Stimulated activated CD8-positive, alpha-beta memory T cell treated with anti-CD3 and anti-CD28 coated beads, Interleukin-4, amount 100 ng/mL, for 48 hours (primary cell): ENCODE measurements around the gene PDIA5.
"Not testable (repeated sequence)": the region's sequence is repeated elsewhere in the genome, so short reads cannot be mapped to it uniquely, and the experiment has no call there.

Experiments used
- DNase-seq: peaks from one replicate; pipeline ENCODE4 v3.0.0-alpha.2; 2020

The PDIA5 gene

DNA sequence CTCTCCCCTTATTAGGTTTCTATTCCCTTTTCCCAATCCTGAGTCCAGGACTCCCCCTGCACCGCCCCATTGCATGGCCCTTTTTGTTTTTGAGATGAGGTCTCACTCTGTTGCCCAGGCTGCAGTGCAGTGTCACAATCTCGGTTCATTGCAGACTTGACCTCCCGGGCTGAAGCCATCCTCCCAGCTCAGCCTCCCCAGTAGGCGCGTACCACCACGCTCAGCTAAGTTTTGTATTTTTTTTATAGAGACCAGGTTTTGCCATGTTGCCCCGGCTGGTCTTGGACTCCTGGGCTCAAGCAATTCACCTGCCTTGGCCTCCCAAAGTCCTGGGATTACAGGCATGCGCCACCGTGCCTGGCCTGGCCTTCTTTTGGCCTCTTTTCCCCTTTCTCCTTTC is 29.3 kb downstream of the PDIA5 start:
- DNase-seq = no peak

DNA sequence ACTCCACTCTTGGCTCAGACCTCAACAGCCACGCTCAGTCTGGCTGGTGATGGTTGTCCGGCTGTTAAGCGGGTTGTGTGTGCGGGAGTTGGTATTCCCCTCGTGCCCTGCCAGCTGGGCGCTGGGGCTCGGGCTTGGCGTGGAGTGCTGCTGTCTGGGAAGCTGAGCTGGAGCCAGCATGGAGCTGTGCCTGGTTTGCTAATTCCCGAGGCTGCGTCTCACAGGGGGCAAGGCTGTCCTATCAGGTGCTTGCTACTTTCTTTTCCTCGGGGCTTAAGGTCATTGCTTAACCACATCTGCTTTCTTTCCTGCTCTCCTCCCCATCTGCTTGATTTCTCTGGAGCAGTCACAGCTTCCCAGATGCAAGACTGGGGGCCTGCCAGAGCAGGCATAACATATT is 29.9 kb downstream of the PDIA5 start:
- no peak for DNase-seq

DNA sequence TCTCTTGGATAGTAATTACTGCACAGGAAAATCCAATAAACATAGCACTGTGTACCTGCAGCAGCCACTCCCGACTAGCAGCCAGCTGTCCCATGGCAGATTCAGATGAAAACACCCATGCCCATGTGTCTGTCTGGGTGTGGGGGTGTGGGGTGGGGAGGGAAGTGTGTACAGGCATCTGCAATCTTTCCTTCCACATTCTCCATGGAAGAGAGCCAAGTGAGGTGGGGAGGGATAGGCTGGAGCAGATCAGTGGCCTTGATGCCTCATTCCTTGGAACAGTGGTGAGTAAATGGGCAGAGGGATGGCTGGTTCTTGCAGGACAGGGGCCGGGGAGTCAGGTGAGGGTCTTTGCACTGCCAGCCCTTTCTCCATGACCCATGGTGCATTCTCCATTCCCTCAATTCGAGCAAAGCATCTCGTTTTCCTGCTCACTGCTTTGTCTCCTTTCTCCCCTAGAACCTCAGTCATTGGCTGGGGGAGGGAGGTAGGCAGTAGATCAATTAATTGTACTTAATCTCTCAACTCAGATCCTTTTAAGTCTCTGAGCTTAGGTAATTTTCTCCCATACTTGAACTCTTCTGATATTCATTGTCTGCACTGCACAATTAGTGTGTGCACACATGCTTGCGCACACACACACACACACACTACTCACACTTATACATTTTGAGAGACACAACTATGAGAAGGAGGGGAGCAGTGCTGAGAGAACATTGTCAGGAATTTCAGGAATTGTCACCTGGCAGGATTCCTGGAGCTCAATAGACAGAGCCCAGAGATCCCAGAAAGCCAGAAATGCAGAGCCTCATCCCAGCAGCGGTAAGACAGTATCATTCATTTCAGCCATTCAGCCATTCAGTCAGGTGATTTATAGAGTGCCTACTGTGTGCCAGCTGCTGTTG is 31.9 kb downstream of the PDIA5 start:
- DNase-seq = no peak

DNA sequence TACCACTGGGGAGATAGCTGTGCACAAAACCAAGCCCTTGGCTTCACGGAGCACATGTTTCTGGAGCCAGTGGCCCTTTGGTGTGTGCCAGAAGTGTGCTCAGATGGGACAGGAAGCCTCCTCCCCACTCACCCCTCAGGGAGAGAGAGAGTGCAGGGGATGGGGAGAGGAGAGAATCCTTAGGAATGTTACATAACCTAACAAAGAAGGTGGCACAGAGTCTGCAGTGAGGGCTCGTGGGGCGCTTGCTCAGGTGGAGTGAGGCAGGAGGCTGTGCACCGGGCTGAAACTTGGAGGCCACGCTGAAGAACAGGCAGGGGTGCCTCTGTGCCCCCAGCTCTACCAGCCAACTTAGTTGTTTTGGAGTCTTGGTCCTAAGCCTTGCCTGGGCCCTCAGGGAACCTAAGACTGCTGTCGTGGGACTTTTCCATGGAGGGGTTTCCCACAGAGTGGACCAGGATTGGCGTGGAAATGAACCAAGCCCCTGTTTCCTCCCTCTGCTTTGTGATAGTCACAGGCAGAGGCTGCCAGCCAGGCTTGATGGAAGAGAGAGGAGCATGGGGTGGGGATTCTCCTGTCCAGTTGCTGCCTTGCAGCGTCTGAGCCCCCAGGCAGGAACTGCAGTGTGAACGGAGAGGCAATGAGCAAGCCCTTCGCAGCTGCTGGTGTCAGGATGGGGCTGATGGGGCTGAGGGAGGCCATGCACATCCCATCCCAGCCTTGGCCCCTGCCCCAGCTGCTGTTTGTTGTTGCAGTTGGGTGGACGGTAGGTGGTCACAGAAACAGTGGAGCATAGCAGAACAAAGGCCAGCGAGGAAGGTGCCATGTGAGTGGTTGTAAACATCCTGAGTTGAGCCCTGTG is 32.7 kb downstream of the PDIA5 start:
- no peak for DNase-seq

DNA sequence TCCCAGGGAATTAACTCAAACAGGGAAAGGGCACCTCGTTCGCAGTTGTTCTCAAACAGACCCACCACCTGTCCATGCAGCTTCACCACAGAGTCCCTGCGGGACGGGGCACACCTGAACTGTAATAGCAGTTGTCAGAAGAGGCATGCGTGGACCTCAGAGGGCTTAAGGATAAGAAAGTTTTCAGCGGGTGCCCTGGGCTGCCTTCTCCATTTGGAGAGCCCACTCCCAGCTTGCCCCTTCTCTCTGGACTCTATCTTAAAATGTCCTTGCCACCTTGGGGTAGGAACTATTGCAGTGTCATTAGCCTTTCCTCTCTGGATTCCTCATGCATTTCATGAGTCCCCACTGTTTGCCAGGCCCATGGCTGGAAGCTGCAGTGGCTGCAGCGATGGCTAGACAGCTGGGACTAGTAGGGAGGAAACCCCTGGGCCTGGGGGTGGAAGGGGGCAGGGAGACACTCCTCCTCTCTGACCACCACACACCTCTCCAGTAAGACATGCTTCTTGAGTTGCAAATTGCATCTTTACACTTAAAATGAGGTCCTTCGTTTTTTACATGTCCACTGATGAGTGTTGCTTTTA is 33.5 kb downstream of the PDIA5 start:
- no peak for DNase-seq

DNA sequence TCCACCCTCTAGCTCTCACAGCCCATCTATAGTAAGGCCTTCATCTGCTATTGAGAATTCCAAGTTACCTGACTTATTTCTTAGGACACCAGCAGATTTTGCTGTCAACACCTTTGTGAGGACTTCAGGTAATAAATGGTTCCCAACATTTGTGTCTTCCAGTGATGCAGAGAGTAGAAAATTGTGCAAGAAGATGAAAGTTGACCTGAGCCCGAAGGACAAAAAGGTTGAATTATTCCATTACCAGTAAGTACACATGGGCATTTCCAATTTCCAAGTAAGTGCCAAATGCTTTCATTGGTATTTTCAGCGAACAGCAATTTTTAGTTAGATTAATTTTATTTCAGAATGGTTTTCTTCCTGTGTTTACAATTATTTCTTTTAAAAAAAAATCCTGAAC is 35.4 kb downstream of the PDIA5 start:
- DNase-seq = no peak

DNA sequence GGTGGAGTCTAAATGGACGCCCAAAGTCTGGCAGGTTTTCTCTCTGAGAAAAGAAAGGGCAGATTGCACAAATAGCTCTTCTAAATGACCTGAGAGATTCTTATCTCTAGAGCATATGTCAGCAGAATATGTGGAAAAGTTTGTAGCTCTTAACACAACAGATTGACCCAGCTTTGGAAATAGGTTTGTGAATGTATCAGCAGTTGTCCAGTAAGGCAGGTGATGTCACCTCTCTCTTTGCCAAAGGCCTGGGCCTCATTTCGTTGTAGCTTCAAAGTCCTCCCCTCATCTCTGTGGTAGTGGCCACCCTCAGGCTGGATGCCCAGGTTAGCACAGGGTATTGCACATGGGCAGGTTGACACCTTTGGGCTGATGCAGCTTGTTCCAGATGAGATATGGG is 36.0 kb downstream of the PDIA5 start:
- DNase-seq = no peak

DNA sequence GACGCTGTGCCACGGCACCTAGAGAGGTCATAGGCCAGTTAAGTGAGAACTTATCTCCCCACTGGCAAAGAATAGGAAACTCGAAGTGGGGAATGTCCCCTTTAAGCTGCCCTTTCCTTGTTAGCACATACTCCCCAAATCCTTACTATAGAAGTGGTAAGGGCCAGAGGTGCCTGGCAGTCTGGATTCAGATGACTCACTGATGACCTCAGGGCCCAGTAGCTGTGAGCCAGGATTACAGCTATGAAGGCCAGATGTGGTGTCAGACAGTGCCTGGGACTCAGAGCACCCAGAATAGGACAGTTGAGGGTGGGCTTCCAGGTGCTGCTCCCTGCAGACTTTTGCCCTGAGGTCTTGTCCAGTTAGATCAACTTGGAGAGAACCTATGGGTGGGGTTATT is 37.7 kb downstream of the PDIA5 start:
- no peak for DNase-seq

DNA sequence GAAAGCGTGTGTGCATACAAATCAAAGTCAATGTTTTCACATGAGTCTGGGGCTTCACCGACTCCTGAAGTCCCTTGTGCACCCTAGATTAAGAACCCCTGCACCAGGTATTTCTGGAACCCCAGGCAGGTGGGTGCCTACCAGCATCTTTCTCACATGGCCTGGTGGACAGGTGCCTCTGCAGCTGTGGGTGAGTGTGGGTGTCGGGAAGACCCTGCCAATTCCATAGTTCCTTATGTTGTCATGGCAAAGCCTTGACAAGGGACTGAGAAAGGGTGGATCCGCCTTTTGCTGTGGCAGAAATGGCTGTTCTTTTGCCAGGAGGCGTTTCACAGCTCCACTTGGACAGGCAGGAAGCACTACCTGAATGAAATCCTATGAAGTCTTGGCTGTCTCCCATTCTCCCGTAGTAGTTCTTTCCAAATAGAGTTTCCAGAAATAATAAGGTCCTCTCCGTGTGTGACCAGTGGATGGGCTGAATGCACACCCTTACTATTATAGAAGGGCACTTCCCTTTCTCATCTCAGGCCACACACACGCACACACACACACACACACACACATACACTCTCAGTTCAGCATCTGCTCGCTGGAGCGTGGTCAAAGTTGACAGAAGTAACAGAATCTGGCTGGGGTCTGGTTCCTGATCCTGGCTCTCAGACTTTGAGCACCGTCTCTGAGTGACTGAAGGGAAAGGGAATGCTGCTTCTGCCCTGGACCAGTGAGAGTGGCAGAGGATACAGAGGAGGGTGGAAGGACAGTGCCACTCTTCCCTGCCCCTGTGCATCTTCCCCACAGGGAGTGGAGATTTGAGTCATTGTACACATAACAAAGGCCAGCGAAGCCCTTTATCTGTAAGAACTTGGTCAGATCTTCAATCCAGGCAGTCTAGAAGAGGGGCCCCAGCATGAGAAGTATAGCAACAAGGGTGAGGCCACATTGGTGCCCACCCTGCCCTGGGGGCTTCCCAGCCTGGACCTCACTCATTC is 38.7 kb downstream of the PDIA5 start:
- no peak for DNase-seq

DNA sequence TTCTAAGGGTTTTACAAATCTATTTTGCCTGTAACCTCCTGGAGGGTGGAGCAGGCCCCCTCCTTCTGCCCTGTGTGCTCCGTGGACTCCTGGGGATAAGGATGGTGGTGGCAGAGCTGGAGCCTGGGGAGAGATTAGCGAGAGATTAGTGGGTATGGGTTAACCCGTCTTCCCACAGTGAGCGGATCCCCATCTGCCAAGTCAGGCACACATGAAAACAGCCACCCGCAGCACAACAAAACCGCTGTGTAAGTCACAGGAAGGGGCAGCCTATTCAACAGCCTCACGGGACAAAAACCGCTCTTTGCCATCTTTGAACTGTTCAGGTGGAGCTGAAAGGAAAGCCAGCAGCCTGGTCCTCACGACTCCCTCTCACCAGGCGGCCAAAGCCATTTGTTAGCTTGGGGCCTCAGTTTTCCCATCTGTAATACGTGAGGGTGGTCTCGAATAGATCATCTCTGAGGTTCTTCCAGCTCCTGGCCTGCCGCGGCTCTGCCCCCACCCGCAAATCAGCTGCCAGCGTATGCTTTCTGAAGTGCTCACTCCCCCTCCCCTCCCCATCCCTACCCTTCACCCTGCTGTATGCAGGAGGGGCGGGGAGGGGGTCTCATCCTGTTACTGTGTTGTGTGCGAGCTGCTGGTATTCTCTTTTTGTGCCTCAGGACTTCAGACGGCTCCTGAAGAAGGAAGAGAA is 43.6 kb downstream of the PDIA5 start:
- no peak for DNase-seq

DNA sequence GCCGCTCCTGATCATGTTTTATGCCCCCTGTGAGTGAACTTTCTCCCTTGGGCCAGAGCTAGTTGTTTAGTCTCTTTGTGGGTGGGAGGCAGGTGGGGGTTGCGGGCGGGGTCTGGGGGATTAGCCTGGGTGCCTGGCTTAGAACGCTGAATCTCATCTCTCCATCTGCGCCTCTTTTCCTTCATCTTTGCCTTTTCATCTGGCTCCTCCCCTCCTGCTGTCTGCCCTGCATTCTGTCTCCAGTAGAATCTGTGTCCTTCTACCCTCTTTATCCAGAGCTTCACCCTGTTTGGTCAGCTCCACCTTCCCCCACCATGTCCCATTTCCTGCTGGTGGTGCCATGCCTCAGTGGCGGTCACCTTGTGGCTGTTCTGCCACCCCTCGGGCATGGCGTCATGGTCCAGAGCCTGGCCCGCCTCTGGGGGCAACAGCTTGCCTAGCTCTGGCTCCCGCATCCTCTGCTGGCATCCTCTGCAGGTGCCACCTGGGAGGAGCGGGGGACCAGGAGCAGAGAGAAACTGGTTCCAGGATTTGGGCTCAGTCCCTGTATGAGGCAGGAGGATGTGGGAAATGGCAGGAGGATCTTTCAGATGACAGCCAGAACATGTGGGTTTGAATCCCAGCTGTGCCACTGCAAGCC is 44.3 kb downstream of the PDIA5 start:
- DNase-seq = no peak

DNA sequence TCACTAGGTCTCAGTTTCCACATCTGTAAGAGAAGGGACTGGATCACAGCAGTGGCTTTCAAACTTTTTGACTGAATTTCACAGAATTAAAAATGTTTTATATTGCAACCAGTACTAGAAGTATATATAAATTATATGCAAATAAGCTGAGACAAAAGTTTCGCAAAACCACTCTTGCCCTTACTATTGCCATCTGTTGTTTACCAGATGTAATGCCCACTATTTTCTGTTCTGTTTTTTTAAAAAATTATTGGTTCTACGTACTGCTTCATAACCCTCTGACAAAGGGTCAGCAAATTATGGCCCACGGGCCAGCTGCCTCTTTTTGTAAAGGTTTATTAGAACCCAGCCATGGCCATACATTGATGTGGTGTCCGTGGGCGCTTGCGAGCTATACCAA is 44.8 kb downstream of the PDIA5 start:
- DNase-seq = no peak

DNA sequence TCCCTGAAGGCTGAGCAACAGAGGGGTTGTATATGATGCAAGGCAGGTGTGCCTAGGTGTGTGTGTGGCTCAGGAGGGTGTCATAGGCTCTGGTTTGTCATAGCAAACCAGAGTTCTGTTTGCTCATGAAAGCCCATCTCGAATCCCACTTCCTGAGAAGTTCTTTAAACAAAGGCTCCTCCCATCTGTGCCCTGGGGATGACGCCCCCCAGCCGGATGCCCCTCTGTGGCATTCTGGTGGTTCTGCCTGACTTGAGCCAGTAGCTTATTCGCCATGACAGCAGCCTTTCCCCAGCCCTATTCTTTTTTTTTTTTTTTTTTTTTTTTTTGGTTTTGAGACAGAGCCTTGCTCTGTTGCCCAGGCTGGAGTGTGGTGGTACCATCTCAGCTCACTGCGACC is 45.4 kb downstream of the PDIA5 start:
- no peak for DNase-seq

DNA sequence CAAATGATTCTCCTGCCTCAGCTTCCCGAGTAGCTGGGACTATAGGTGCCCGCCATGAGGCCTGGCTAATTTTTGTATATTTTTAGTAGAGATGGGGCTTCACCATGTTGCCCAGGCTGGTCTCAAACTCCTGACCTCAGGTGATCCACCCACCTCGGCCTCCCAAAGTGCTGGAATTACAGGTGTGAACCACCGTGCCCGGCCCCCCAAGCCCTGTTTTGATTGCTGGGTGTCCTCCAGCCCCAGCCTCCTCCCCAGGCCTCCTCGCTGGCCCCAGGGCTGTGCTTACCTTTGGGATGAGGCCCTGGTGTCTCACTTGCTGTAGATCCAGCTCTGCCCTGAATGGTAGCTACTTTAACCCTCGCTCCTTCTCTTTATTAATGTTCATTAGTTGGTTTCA is 45.8 kb downstream of the PDIA5 start:
- not testable (repeated sequence) for DNase-seq

DNA sequence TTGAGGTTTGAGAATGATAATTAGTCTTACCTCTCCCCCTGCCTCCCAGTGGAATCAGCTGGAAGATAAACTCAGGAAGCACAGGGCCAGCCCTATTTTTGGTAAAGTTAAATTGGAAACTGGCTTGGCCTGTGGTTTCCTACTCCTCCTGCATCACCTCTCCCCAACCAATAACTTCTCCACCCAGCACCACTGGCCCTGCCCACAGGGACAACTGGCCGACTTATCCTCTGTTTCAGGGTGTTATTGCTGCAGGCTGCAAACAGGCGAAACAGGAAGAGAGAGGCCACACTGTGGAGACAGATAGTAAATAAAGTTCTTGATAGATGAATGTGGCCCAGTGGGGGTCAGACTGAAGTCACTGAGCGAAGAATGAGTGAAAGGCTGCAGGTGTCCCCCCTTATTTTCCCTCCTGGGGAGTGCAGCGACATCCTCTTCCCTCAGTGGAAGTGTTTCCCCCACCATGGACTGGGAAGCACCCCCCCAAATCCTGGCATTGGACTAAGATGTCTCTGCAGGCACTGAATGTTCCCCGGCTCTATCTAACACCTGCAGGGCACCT is 47.1 kb downstream of the PDIA5 start:
- no peak for DNase-seq

DNA sequence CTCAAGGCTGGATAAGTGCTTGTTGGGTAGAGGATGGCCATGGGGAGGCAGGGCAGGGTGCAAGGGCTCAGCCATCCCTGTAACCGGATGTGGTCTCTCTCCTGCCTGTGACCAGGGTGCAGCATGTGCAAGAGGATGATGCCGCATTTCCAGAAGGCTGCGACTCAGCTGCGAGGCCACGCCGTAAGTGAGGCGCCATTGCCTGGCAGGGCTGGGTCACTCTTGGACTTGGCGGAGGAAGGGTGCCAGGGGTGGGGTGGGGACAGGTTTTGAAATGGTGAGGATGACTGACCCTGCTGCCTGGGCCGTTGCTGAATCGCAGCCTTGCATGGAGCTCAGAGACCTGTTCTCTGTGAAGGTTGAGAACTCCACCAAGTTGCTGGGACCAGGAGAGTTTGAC is 49.3 kb downstream of the PDIA5 start:
- DNase-seq = no peak

DNA sequence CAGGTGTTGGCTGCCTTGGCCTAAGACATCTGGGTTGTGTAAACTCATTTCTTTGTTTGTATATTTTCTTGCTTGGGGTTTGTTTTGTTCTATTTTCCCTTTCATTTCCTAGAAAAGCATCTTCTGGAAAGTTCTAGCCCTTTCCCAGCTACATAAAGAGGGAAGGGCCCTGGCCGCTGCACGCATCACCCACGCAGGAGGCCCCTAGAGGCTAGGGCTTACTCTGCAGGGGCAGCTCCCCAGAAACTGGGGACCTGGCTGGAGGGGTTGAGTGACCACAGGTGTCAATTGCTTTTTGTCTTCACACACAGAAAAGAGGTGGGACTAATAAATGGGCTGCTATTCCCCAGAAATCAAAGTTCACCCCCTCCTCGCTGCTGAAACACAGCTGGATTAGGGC is 52.6 kb downstream of the PDIA5 start:
- DNase-seq = no peak

DNA sequence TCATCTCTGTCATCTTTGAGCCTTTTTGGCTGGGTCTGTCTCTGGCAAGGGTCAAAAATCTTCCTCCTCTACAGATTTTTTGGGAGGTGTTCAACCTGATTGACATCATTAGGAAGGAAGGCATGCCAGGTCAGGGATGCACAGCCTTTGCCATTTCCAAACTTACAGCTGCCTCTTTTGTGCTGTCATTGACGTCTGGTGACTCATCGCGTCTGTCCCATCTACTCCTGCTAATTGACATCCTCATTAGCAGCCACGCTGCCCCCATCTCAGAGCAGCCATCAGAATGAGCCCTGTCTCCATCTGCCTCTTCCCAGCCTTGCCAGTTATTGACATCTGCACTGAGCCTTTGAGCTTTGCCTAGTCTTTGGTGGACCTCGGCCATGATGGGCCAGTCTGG is 53.0 kb downstream of the PDIA5 start:
- DNase-seq = no peak

DNA sequence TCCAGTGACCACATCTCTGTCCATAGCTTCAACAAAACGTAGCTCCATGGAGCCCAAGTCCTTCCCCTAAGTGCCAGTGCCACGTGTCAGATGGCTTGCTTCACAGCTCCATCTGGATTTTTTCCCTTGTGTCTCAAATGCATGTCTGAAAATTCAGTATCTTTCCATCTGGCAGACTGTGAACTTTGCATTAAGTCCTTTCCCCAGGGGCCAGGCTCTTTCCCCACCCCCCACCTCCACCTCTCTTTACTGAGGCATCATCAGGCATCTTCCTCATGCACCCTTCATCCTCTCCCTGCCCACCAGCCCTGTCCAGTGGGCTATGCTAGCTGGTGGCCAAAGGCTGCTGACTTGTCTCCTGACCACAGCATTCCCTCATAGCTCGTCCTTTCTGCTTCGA is 53.7 kb downstream of the PDIA5 start:
- no peak for DNase-seq

DNA sequence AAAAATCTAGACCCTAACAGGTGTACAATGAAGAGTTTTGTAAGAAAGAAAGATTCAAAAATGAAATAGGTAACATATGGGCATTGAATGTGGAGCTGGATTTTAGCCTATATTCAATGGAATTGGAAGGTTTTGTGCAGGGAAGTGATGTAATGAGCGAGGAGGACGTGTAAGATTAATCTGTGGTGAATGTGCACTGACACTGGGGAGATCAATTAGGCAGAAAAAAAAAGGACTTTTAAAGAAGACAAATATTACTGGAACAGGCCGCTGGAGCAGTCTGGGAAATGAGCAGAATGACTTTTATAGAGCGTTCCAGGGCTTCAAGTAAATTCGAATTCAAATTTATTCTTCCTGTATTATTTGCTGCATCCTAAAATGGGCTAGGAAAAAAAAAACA is 55.2 kb downstream of the PDIA5 start:
- no peak for DNase-seq
